Measurements from ENCODE around the gene AHRR.
"Not testable (repeated sequence)": the region's sequence is repeated elsewhere in the genome, so short reads cannot be mapped to it uniquely, and the experiment has no call there.

Gene AHRR

DNA sequence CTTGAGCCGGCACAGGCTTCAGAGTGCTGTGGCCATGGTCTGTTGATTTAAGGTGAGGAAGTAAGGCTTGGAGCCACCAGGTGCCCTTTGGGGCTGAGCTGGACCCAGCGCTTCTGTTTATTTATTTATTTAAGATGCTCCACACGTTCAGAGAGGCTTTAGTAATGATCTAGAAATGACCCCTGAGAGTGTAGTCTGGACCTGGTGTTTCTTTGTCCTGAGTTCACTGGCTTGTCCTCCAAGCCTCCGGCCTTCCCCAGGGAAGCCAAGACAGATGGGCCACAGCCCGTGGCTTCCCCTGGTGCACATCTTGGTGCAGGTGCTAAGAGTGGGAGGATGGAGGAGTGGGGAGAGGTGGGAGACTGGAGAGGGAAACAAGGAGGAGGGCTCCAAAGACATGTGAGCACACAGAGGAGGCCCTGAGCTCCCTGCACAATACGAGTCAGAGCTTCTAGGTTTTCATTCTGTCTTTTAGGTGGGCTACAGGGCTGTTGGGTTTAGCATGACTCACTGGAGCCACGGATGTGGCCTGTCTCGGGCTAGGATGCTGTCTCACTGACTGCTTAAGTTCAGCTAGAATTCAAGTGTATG, 56.9 kb downstream of the AHRR start:
- DNase-seq (ENCODE audit: low read depth in 2 of 2) = peak; percentile 59 to 63

DNA sequence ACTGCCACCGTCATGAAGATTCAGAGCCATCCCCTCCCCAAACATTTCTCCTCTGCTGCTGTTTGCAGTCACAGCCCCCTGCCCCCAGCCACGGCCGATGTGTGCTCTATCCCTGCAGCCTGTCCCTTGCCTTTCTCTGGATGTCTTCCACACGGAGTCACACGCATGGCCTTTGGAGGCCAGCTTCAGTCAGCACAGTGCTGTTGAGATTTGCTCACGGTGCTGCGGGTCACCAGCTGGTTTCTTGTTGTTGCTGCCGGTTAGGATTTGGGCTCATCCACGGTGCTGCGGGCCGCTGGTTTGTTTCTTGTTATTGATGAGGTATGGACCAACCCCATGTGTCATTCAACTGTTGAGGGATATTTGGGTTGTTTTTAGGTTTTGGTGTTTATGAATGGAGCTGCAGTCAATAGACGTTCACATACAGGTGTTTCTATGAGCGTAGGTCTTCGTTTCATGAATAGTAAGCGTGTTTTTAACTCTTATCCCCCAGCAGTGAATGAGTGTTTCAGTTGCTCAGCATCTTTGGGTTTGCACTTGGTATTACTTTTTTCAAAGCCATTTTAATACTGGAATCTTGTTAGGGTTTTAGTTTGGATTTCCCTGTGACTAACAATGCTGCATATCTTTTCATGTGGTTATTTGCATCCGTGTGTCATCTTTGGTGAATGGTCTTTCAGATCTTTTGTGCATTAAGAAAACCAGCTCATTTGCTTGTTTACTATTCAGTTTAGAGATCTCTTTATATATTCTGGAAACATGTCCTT, 57.6 kb downstream of the AHRR start:
- DNase-seq (ENCODE audit: low read depth in 2 of 2) = no peak

GRCh38 chr5:380701-381309, 59.3 kb downstream of the AHRR start:
- no peak for DNase-seq (ENCODE audit: low read depth in 2 of 2)

- DNase-seq (ENCODE audit: low read depth in 2 of 2) = no peak
Measured at GRCh38 chr5:383066-383465, 61.6 kb downstream of the AHRR start.

- no peak for DNase-seq (ENCODE audit: low read depth in 2 of 2)
Measured at GRCh38 chr5:383621-384020, 62.1 kb downstream of the AHRR start.

DNA sequence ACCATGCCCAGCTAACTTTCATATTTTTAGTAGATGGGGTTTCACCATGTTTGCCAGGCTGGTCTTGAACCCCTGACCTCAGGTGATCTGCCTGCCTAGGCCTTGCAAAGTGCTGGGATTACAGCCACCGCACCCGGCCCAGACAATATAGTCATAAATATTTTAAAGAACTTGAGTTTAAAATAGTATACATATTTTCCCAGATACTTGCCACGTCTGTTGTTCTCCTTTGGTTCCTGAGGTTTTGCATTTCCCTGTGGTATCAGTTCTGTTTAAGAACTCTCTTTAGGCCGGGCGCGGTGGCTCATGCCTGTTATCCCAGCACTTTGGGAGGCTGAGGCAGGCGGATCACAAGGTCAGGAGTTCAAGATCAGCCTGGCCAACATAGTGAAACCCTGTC, 63.1 kb downstream of the AHRR start:
- not testable (repeated sequence) for DNase-seq (ENCODE audit: low read depth in 2 of 2)

DNA sequence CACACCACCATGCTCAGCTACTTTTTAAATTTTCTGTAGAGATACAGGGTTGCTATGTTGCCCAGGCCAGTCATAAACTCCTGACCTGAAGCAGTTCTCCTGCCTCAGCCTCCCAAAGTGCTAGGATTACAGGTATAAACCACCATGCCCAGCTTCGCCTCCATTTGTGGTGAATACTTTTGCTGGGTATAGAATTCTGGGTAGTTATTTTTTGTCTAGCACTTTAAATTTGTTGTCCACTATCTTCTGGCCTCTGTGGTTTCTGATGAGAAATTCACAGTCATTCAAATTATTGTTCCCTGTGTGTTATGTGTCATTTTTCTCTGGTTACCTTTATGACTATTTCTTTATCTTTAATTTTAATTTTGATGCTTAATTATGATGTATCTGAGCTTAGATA, 63.8 kb downstream of the AHRR start:
- DNase-seq (ENCODE audit: low read depth in 2 of 2) = no peak

GRCh38 chr5:386432-387341, 65.2 kb downstream of the AHRR start:
- no peak for DNase-seq (ENCODE audit: low read depth in 2 of 2)

DNA sequence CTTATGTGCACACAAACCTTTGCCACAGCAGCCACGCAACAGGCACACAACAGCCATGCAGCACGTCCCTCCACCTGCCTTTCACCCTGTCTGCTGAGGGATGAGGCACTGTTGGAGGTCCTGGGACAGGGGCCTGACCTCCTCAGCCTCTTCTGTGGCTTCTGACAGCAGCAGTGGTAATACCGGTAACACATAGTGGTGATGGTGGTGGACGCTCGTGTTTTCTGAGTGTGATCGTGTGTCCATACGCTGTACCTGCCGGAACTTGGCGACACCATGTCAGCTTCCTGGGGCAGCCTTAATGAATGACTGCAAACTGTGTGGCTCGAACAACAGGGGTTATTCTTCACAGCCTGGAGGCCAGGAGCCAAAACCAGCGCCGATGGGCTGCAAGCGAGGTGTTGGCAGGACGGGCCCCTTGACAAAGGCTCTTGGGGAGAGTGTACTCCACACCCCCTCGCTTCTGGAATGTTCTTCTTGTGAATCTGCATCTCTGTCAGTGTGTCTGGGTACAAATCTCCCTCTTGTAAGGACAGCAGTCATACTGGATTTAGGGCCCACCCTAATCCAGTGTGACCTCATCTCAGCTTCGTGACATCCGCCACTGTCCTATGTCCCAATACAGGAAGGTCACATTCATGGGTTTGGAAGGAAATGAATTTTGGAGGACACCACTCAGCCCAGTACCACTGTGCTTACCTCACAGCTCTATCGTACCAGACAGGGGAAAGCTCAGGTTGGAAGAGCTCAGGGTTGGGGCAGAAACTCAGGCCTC, 66.2 kb downstream of the AHRR start:
- DNase-seq (ENCODE audit: low read depth in 2 of 2) = no peak

DNA sequence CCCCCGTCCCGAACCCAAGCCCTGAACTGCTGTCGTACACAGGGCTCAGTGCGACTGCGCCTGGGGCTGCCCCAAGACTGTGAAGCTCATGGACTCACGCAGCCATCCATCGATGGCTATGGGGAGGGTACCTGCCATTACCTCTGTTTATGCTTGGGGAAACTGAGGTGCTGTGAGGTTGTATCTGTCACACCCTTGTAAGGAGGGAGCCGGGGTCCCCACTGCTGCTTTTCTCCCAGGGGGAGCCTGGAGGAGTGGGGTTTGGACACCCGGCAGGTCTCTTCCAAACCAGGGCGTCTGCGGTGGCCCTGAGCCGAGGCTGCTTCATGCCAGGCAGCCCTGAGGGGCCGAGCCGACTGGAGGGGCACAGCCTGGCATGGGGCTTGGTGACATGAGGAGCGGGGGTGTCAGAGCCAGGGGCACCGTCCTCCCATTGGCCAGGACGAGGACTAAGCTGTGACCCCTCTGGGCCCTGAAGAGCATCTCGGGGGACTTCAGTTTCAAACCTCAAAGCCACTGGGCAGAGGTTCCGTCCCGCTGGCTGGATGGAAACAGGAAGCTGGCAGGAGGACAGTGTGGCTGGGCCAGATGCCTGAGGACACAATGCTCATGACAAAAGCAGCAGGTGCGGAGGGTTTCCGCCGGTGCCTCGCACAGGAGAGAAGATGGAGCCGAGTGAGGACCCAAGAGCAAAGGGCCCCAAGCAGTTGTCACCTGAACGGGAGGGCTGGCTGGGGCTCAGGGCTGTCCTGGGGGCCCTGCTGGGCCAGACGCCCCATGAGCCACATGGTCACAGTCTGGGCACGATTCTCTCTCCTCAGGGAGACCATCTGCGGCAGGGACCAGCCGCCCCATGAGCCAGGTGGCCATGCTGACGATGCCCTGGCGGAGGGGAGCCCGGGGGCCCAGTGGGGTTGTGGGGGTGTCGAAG, 67.0 kb downstream of the AHRR start:
- DNase-seq (ENCODE audit: low read depth in 2 of 2) = no peak

GRCh38 chr5:389197-389821, 67.8 kb downstream of the AHRR start:
- no peak for DNase-seq (ENCODE audit: low read depth in 2 of 2)

- no peak for DNase-seq (ENCODE audit: low read depth in 2 of 2)
Measured at GRCh38 chr5:389891-390622, 68.5 kb downstream of the AHRR start.

DNA sequence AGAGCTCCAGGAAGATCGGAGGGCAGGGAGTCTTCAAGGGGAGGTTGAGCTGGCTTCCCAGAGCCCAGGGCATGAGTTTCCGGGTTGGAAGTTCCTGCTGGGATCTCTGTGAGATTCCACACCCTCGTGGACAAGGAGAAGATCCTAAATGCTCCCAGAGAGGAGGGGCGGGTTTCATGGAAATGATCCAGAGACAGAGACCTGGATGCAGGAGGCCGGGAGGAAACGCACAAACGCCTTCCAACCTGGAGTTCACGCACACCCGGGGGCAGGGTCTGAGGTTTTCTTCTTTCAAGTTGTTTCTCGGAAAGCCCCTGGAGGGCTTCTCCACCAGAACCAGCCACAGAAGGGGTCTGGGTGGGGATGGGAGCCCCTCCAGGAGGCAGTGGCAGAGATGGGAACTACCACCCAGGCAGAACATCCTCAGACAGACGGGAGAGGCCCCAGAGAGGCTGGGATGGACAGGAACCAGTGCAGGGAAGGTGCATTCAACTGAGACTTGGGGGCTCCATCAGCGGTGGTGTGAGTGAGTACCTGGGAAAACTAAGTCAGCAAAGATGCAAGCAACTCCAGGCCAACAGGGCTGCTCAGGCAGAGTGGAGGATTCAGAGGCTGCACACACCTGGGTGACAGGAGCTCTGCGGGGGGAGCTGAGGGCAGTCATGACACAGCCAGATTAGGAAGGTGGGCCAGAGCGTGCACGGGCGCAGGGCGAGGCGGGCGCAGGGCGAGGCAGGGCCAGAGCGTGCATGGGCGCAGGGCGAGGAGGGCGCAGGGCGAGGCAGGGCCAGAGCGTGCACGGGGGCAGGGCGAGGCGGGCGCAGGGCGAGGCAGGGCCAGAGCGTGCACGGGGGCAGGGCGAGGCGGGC, 69.3 kb downstream of the AHRR start:
- no peak for DNase-seq (ENCODE audit: low read depth in 2 of 2)

- peak; percentile 81 to 86 for DNase-seq (ENCODE audit: low read depth in 2 of 2)
Measured at GRCh38 chr5:392431-392988, 71.0 kb downstream of the AHRR start.

DNA sequence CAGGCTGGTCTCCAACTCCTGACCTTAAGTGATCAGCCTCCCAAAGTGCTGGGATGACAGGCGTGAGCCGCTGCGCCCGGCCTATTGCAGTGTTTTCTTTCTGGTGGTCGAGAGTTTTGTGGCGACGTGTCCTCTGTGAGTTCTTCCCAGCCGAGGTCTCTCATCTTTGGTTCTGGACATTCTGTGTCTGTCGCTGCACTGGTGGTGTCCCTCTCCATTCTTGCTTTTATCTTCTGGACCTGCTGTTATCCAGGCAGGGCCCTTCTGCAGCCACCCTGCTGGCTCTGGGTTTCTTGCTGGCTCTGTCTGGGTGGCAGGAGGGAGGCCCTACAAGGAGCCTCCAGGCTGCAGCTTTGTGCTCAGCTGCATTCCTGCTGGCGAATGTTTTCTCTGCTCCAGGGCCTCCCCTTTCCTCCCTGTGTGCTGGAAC, 72.3 kb downstream of the AHRR start:
- DNase-seq (ENCODE audit: low read depth in 2 of 2) = no peak

- DNase-seq (ENCODE audit: low read depth in 2 of 2) = no peak
Measured at GRCh38 chr5:394671-395155, 73.2 kb downstream of the AHRR start.

DNA sequence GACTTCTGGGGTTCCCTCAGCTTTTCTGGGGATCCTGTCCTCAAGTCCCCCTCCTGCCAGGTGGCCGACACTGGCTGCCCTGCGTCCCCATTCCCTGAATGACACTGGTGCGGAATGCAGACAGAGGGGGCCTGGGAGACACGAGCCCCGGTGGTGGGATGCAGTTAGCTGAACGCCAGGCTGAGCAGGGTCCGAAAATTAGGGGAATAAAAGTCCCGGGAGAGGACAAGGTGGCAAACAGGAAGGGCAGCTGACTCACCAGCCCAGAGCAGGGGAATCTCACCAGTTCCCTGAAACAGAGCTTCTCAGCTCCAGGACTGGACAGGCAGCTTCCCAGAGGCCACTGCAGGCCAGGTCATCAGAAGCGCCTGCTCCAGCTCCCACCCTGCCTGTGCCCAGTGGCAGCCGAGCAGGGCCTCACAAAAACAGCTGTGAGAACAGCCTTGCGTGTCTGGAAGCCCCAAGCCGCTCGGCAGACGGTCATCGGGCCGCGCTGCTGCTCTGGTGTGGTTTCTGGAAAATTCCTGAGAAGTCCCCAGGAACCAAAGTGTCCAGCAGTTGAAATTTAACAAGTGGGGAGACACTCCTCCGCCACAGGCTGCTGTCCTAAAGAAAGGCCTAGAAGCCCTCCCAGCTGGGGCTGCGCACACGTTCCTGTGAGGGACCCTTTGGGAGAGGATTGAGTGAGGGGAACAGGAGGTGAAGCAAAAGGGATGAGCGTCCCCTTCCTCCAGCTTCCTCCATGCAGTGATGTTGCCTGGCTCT, 73.8 kb downstream of the AHRR start:
- DNase-seq (ENCODE audit: low read depth in 2 of 2) = no peak
